NCI-H524 (cell line): ENCODE measurements around the gene DRAP1.
A peak's percentile ranks its signal among the peaks of the same experiment; 100 is the strongest.

Source experiments
- DNase-seq, 2 experiments: peaks; one replicate each; lab custom pipeline; 2025; lab: John Stamatoyannopoulos, UW

DRAP1 gene

GRCh38 chr11:65903715-65904114, 15.5 kb upstream of the DRAP1 start:
- no peak for DNase-seq

GRCh38 chr11:65906602-65907001, 12.6 kb upstream of the DRAP1 start:
- peak in 1 of 2 experiments; percentile 28 for DNase-seq

- no peak for DNase-seq
Observed at GRCh38 chr11:65907878-65908277, 11.3 kb upstream of the DRAP1 start.

GRCh38 chr11:65911682-65912568, 7.3 kb upstream of the DRAP1 start:
- DNase-seq, result peak; percentile 45 to 57

- no peak for DNase-seq
Observed at GRCh38 chr11:65912845-65913244, 6.4 kb upstream of the DRAP1 start.

- DNase-seq, result peak; percentile 29 to 69
Observed at GRCh38 chr11:65915101-65915820, 4.0 kb upstream of the DRAP1 start.

GRCh38 chr11:65915821-65916251, 3.4 kb upstream of the DRAP1 start:
- no peak for DNase-seq

- no peak for DNase-seq
Observed at GRCh38 chr11:65916391-65916790, 2.8 kb upstream of the DRAP1 start.

- no peak for DNase-seq
Observed at GRCh38 chr11:65917077-65917433, 2.2 kb upstream of the DRAP1 start.

GRCh38 chr11:65917434-65918210, 1.6 kb upstream of the DRAP1 start:
- no peak for DNase-seq

- no peak for DNase-seq
Observed at GRCh38 chr11:65918211-65919140, 750 bp upstream of the DRAP1 start, which contains the start of gene C11orf68. Gene C11orf68, minus strand, starts transcription at chr11:65919062. Its CDS starts 31 bp downstream, at chr11:65919031.

- peak in 1 of 2 experiments; percentile 61 for DNase-seq
Observed at GRCh38 chr11:65919573-65920371, 546 bp downstream of the DRAP1 start.

- DNase-seq, result no peak
Observed at GRCh38 chr11:65920372-65920802, 1.2 kb downstream of the DRAP1 start.

- DNase-seq, result no peak
Observed at GRCh38 chr11:65921033-65921555, 1.9 kb downstream of the DRAP1 start.

GRCh38 chr11:65921876-65922275, 2.6 kb downstream of the DRAP1 start:
- DNase-seq, result no peak

- DNase-seq, result no peak
Observed at GRCh38 chr11:65922565-65922964, 3.3 kb downstream of the DRAP1 start.

GRCh38 chr11:65925397-65925796, 6.2 kb downstream of the DRAP1 start:
- no peak for DNase-seq

GRCh38 chr11:65927904-65928397, 8.7 kb downstream of the DRAP1 start:
- DNase-seq, result no peak

GRCh38 chr11:65928667-65929066, 9.4 kb downstream of the DRAP1 start:
- no peak for DNase-seq
